GM21528 (cell line): ENCODE measurements around the gene TMEM143.
A peak's percentile ranks its signal among the peaks of the same experiment; 100 is the strongest.
"Not testable (repeated sequence)": the region's sequence is repeated elsewhere in the genome, so short reads cannot be mapped to it uniquely, and the experiment has no call there.

Experiments used
- ATAC-seq: cut with Tn5 transposase; IDR thresholded peaks from one replicate; pipeline ENCODE4 v1.9.1; 2021; ENCODE audit warnings: mild to moderate bottlenecking, moderate library complexity; ENCODE audit not compliant: unreplicated experiment, low FRiP score

The TMEM143 gene

GRCh38 chr19:48363810-48364597, at the start of gene TMEM143, which contains the start of gene SYNGR4:
Gene TMEM143 (minus strand): TSS chr19:48363940. CDS start chr19:48363920, 20 bp downstream.
Gene SYNGR4 (plus strand): TSS chr19:48364367. CDS start chr19:48365843, 1,476 bp downstream.
- peak; percentile 72 for ATAC-seq

- ATAC-seq: no peak
These were observed 42.1 kb upstream of the TMEM143 start for GRCh38 chr19:48405850-48406249.

GRCh38 chr19:48405010-48405659, 41.4 kb upstream of the TMEM143 start:
- no peak for ATAC-seq

GRCh38 chr19:48403606-48404005, 39.9 kb upstream of the TMEM143 start:
- no peak for ATAC-seq

GRCh38 chr19:48401287-48401686, 37.5 kb upstream of the TMEM143 start:
- no peak for ATAC-seq

GRCh38 chr19:48400018-48400742, 36.4 kb upstream of the TMEM143 start:
- no peak for ATAC-seq

GRCh38 chr19:48398375-48399235, 34.9 kb upstream of the TMEM143 start:
- ATAC-seq: no peak

GRCh38 chr19:48398102-48398374, 34.3 kb upstream of the TMEM143 start:
- no peak for ATAC-seq

GRCh38 chr19:48397263-48398101, 33.7 kb upstream of the TMEM143 start:
- ATAC-seq: no peak

GRCh38 chr19:48396824-48397176, 33.1 kb upstream of the TMEM143 start:
- ATAC-seq: no peak

GRCh38 chr19:48396016-48396823, 32.5 kb upstream of the TMEM143 start:
- no peak for ATAC-seq

- no peak for ATAC-seq
These were observed 31.8 kb upstream of the TMEM143 start for GRCh38 chr19:48395499-48395898.

GRCh38 chr19:48395170-48395455, 31.4 kb upstream of the TMEM143 start:
- ATAC-seq: no peak

GRCh38 chr19:48394331-48395169, 30.8 kb upstream of the TMEM143 start:
- ATAC-seq: no peak

- ATAC-seq: no peak
These were observed 30.0 kb upstream of the TMEM143 start, which contains the start of gene GRIN2D for GRCh38 chr19:48393559-48394330. Gene GRIN2D (plus strand): TSS chr19:48393668. CDS start chr19:48398393, 4,725 bp downstream.

- no peak for ATAC-seq
These were observed 29.3 kb upstream of the TMEM143 start for GRCh38 chr19:48392860-48393558.

GRCh38 chr19:48392006-48392344, 28.2 kb upstream of the TMEM143 start:
- not testable (repeated sequence) for ATAC-seq
